ENCODE results near the gene TMED1.
A peak's percentile ranks its signal among the peaks of the same experiment; 100 is the strongest.

TMED1 gene

DNA sequence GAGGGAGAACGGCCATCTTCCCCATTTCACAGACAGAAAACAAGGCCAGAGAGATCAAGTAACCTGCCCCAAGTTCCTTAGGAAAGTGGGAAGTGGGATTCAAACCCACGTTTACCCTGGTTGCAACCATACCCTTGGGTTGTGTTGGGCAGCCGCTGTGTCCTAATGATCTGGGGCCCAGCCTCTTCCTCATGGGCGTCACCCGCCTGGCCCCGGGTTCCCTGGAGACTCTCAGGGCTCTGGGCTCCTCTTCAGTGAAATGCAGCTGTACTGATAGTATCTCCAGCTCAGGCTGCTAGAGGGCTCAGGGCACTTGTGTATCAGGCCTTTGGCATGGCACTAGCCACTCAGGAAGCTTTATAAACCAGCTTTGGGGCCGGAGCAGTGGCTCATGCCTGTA, 9.8 kb downstream of the TMED1 start:
- ChIA-PET POLR2A (no interaction called here), CTCF (interaction anchor here (1.1 to 2.0 kb wide), 5 partner anchors 10 to 109 kb away, joined by 3 to 7 read pairs (median 3); partner anchors contain the start of gene TMED1)
- WGBS (ENCODE audit: insufficient coverage), result 94% methylated on average over 7 of the region's 7 CpGs
- DNase-seq, result no peak
- Histone ChIP-seq H3K4me3 (ENCODE audit: control insufficient read depth in 1 of 7, extremely low read depth in 1 of 7, insufficient read depth in 4 of 7, low read depth in 2 of 7, low read length in 6 of 7) (no peak overlapping the region), H3K27me3 (replicated peaks in 2 of 5; ENCODE audit: control insufficient read depth in 4 of 5, insufficient read depth in 5 of 5, low read length in 4 of 5) (no peaks in the 10 kb centered on the region), H3K27ac (ENCODE audit: insufficient read depth in 1 of 2, low read depth in 1 of 2, low read length in 2 of 2, poor library complexity in 1 of 2, severe bottlenecking in 2 of 2) (no peak overlapping the region), H3K9me3 (ENCODE audit: control extremely low read depth in 1 of 5, control insufficient read depth in 4 of 5, insufficient read depth in 2 of 5, low read depth in 1 of 5, low read length in 4 of 5) (no peaks in the 10 kb centered on the region), H3K4me1 (ENCODE audit: control extremely low read depth in 1 of 4, control insufficient read depth in 4 of 4, insufficient read depth in 4 of 4, low read length in 3 of 4) (peaks cover 0 to under 1% (median 0%) of the 10 kb centered on the region in 4 experiments), H3K36me3 (ENCODE audit: control insufficient read depth in 4 of 4, insufficient read depth in 4 of 4, low read length in 3 of 4) (peaks cover 5 to 64% (median 44%) of the 10 kb centered on the region in 4 experiments)

- Histone ChIP-seq H3K27me3 (replicated peaks in 2 of 5; ENCODE audit: control insufficient read depth in 4 of 5, insufficient read depth in 5 of 5, low read length in 4 of 5) (no peaks in the 10 kb centered on the region), H3K4me3 (ENCODE audit: control insufficient read depth in 1 of 7, extremely low read depth in 1 of 7, insufficient read depth in 4 of 7, low read depth in 2 of 7, low read length in 6 of 7) (no peak overlapping the region), H3K4me1 (ENCODE audit: control extremely low read depth in 1 of 4, control insufficient read depth in 4 of 4, insufficient read depth in 4 of 4, low read length in 3 of 4) (peaks cover 0 to 10% (median 4%) of the 10 kb centered on the region in 4 experiments), H3K27ac (ENCODE audit: insufficient read depth in 1 of 2, low read depth in 1 of 2, low read length in 2 of 2, poor library complexity in 1 of 2, severe bottlenecking in 2 of 2) (no peak overlapping the region), H3K9me3 (ENCODE audit: control extremely low read depth in 1 of 5, control insufficient read depth in 4 of 5, insufficient read depth in 2 of 5, low read depth in 1 of 5, low read length in 4 of 5) (no peaks in the 10 kb centered on the region), H3K36me3 (ENCODE audit: control insufficient read depth in 4 of 4, insufficient read depth in 4 of 4, low read length in 3 of 4) (peaks cover 2 to 60% (median 43%) of the 10 kb centered on the region in 4 experiments)
- DNase-seq, result no peak
- POLR2A ChIA-PET, result no interaction called here
- 96% methylated on average over 12 of the region's 12 CpGs for WGBS (ENCODE audit: insufficient coverage)
- CTCF ChIA-PET, result interaction anchor here (1.0 to 1.6 kb wide), 2 partner anchors 9 to 34 kb away, joined by 4 to 5 read pairs; no protein-coding TSS in a partner anchor
These were observed 12.3 kb downstream of the TMED1 start for GRCh38 chr19:10823690-10824089.

DNA sequence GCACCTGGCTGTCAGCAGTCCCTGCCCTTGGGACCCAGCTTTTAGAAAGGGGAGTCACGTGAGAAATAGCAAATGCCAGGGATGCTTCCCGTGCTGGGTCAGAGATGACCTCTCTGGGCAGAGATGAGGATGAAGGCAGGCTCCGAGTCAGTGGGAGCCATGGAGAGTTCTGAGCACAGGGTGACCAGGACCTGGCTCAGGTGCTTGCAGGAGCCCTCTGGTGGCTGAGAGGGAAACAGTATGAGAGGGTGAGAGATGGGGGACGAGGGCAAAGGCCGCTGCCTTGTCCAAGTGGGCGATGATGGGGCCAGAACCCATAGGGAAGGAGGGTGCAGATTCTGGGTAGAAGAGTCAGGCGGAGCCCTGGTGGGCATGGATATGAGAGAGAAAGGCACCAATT, 15.8 kb downstream of the TMED1 start:
- no peaks in the 10 kb centered on the region for H3K27me3 ChIP-seq (replicated peaks in 2 of 5; ENCODE audit: control insufficient read depth in 4 of 5, insufficient read depth in 5 of 5, low read length in 4 of 5)
- no peak overlapping the region for H3K27ac ChIP-seq (ENCODE audit: insufficient read depth in 1 of 2, low read depth in 1 of 2, low read length in 2 of 2, poor library complexity in 1 of 2, severe bottlenecking in 2 of 2)
- ChIA-PET CTCF (interaction anchor here (1.0 to 2.5 kb wide), 6 partner anchors 8 to 44 kb away, joined by 3 to 12 read pairs (median 4); no protein-coding TSS in a partner anchor), POLR2A (interaction anchor here (1.7 kb wide), 1 partner anchor 10 kb away, joined by 5 read pairs; no protein-coding TSS in a partner anchor)
- no peak for DNase-seq
- H3K4me3 ChIP-seq (ENCODE audit: control insufficient read depth in 1 of 7, extremely low read depth in 1 of 7, insufficient read depth in 4 of 7, low read depth in 2 of 7, low read length in 6 of 7), result no peak overlapping the region
- WGBS (ENCODE audit: insufficient coverage), result 95% methylated on average over 7 of the region's 7 CpGs
- H3K9me3 ChIP-seq (ENCODE audit: control extremely low read depth in 1 of 5, control insufficient read depth in 4 of 5, insufficient read depth in 2 of 5, low read depth in 1 of 5, low read length in 4 of 5), result no peaks in the 10 kb centered on the region
- H3K4me1 ChIP-seq (ENCODE audit: control extremely low read depth in 1 of 4, control insufficient read depth in 4 of 4, insufficient read depth in 4 of 4, low read length in 3 of 4), result peaks cover 0 to 10% (median 4%) of the 10 kb centered on the region in 4 experiments
- peaks cover 2 to 73% (median 41%) of the 10 kb centered on the region in 4 experiments for H3K36me3 ChIP-seq (ENCODE audit: control insufficient read depth in 4 of 4, insufficient read depth in 4 of 4, low read length in 3 of 4)

DNA sequence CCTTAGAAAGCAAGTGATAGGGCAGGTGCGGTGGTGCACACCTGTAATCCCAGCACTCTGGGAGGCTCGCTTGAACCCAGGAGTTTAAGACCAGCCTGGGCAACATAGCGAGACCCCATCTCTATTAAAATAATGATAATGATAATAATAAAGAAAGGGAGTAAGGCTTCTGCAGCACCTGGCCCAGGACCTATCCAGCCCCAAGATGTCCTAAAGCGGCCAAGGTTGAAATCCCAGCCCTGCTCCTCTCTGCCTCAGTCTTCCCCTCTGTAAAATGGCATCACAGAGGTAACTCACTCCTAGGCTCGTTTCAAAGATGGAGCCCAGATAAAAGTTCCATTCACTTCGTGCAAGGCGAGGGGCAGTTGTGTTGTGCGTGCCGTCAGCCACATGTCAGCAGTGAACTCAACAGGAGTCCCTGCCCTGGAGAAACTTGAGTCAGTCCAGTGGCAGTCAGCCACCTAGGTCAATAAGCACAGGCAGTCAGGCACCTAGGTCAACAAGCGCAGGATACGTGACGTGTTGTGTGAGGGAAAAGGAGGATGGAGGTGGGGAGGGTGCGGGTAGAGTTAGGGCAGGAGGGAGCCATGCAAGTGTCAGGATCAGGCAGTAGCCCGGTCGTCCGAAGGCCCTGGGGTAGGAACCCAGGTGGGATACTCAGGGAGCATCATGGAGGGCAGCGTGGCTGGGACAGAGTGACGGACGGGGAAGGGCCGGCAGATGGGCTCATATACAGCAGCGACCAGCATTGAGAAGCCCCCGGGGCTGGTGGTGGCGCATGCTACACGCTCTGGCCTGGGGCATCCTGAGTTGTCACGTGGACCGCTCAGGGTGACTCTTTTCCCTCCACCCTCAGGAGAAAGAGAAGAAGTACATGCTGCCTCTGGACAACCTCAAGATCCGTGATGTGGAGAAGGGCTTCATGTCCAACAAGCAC, 16.6 kb downstream of the TMED1 start:
- peak overlapping the region in 1 of 2 experiments; percentile 40 for H3K27ac ChIP-seq (ENCODE audit: insufficient read depth in 1 of 2, low read depth in 1 of 2, low read length in 2 of 2, poor library complexity in 1 of 2, severe bottlenecking in 2 of 2)
- CTCF ChIA-PET, result interaction anchor here (1.3 kb wide), 1 partner anchor 12 kb away, joined by 3 read pairs; no protein-coding TSS in a partner anchor
- POLR2A ChIA-PET, result no interaction called here
- no peaks in the 10 kb centered on the region for H3K9me3 ChIP-seq (ENCODE audit: control extremely low read depth in 1 of 5, control insufficient read depth in 4 of 5, insufficient read depth in 2 of 5, low read depth in 1 of 5, low read length in 4 of 5)
- WGBS (ENCODE audit: insufficient coverage), result 97% methylated on average over 23 of the region's 27 CpGs
- peaks cover 0 to 10% (median 4%) of the 10 kb centered on the region in 4 experiments for H3K4me1 ChIP-seq (ENCODE audit: control extremely low read depth in 1 of 4, control insufficient read depth in 4 of 4, insufficient read depth in 4 of 4, low read length in 3 of 4)
- H3K4me3 ChIP-seq (ENCODE audit: control insufficient read depth in 1 of 7, extremely low read depth in 1 of 7, insufficient read depth in 4 of 7, low read depth in 2 of 7, low read length in 6 of 7), result no peak overlapping the region
- DNase-seq, result no peak
- no peaks in the 10 kb centered on the region for H3K27me3 ChIP-seq (replicated peaks in 2 of 5; ENCODE audit: control insufficient read depth in 4 of 5, insufficient read depth in 5 of 5, low read length in 4 of 5)
- peaks cover 6 to 74% (median 39%) of the 10 kb centered on the region in 4 experiments for H3K36me3 ChIP-seq (ENCODE audit: control insufficient read depth in 4 of 4, insufficient read depth in 4 of 4, low read length in 3 of 4)

DNA sequence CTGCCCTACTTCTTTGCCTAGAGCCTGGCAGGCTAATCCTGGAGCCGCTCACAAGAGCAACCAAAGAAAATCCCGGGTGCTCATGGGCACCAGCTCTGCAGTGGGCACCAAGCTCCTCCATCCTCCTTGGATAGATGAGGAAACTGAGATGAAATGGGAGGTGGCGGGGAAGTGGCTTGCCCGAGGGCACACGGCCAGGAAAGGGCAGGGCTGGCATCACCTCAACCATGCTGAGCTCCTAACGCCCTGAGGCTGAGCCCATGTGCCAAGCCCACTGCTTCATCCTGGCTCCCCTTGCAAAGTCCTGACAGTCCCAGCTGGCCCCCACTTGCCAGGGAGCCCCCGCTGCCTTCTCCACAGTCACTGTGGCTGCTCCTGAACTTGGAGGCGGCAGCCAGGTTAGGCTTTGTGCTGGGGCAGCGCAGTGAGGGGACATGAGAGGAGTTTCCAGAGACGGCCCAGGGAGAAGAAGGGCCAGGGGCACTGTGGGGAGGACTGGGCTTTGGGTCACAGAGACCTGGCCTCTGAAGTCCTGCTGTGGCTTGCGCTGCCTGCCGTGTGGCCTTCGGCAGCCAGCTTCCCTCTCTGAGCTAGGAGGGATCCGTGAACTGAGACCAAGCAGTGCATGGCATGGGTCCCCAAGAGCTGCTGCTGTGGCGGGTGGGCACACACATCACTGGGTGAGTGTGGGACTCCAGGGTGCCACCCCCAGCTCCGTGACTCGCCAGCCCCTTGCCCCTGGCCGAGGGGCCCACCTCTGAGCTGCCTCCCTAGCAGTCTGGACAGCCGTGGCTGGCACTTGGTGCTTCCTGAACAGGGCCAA, 17.5 kb downstream of the TMED1 start:
- H3K27me3 ChIP-seq (replicated peaks in 2 of 5; ENCODE audit: control insufficient read depth in 4 of 5, insufficient read depth in 5 of 5, low read length in 4 of 5), result no peaks in the 10 kb centered on the region
- ChIA-PET POLR2A (no interaction called here), CTCF (interaction anchor here (1.0 to 1.3 kb wide), 2 partner anchors 13 to 23 kb away, joined by 3 read pairs; no protein-coding TSS in a partner anchor)
- 97% methylated on average over 16 of the region's 19 CpGs for WGBS (ENCODE audit: insufficient coverage)
- H3K4me1 ChIP-seq (ENCODE audit: control extremely low read depth in 1 of 4, control insufficient read depth in 4 of 4, insufficient read depth in 4 of 4, low read length in 3 of 4), result peaks cover 0 to 15% (median 9%) of the 10 kb centered on the region in 4 experiments
- H3K4me3 ChIP-seq (ENCODE audit: control insufficient read depth in 1 of 7, extremely low read depth in 1 of 7, insufficient read depth in 4 of 7, low read depth in 2 of 7, low read length in 6 of 7), result no peak overlapping the region
- H3K9me3 ChIP-seq (ENCODE audit: control extremely low read depth in 1 of 5, control insufficient read depth in 4 of 5, insufficient read depth in 2 of 5, low read depth in 1 of 5, low read length in 4 of 5), result no peaks in the 10 kb centered on the region
- peak overlapping the region in 1 of 2 experiments; percentile 40 for H3K27ac ChIP-seq (ENCODE audit: insufficient read depth in 1 of 2, low read depth in 1 of 2, low read length in 2 of 2, poor library complexity in 1 of 2, severe bottlenecking in 2 of 2)
- H3K36me3 ChIP-seq (ENCODE audit: control insufficient read depth in 4 of 4, insufficient read depth in 4 of 4, low read length in 3 of 4), result peaks cover 6 to 69% (median 34%) of the 10 kb centered on the region in 4 experiments
- DNase-seq, result no peak

DNA sequence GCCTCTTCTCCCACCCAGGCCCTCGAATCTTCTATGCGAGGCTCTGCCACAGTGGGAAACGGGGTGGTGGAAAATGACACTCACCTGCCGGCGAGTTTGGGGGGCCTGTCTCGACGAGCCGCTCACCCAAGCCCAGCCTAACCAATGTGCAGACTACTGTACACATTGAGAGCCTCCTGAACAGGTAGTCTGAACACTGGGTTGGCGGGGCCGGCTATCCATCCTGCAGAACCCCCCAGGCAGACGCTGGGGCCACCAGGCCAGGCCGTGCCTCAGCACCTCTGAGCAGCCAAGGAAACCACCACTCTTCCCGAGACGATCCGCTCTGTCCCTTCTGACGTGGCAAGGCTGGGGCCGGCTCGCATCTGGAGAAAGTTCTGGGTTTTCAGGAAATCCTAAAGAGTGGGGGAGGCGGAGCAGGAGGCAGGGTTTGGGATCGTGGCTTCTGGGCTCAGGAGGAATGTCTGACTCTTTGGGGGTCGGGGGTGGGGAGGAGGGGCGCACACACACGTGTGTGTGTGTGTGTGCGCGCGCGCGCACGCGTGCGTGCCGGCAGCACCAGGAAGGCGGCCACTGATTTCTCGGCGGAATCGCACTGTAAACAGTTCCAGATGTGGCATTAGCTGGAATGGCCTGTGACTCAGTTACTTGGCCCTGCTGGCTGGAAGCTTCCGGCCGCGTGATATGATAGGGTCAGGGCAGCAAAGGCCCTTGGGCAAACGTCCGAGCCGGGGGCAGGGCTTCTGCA, 18.5 kb downstream of the TMED1 start:
- ChIA-PET POLR2A (no interaction called here), CTCF (interaction anchor here (1.0 to 1.3 kb wide), 2 partner anchors 14 to 22 kb away, joined by 3 read pairs; no protein-coding TSS in a partner anchor)
- no peaks in the 10 kb centered on the region for H3K9me3 ChIP-seq (ENCODE audit: control extremely low read depth in 1 of 5, control insufficient read depth in 4 of 5, insufficient read depth in 2 of 5, low read depth in 1 of 5, low read length in 4 of 5)
- peaks cover 0 to 25% (median 19%) of the 10 kb centered on the region in 4 experiments for H3K4me1 ChIP-seq (ENCODE audit: control extremely low read depth in 1 of 4, control insufficient read depth in 4 of 4, insufficient read depth in 4 of 4, low read length in 3 of 4)
- WGBS (ENCODE audit: insufficient coverage), result 93% methylated on average over 40 of the region's 42 CpGs
- H3K27me3 ChIP-seq (replicated peaks in 2 of 5; ENCODE audit: control insufficient read depth in 4 of 5, insufficient read depth in 5 of 5, low read length in 4 of 5), result no peaks in the 10 kb centered on the region
- no peak overlapping the region for H3K4me3 ChIP-seq (ENCODE audit: control insufficient read depth in 1 of 7, extremely low read depth in 1 of 7, insufficient read depth in 4 of 7, low read depth in 2 of 7, low read length in 6 of 7)
- peaks cover 6 to 66% (median 32%) of the 10 kb centered on the region in 4 experiments for H3K36me3 ChIP-seq (ENCODE audit: control insufficient read depth in 4 of 4, insufficient read depth in 4 of 4, low read length in 3 of 4)
- no peak overlapping the region for H3K27ac ChIP-seq (ENCODE audit: insufficient read depth in 1 of 2, low read depth in 1 of 2, low read length in 2 of 2, poor library complexity in 1 of 2, severe bottlenecking in 2 of 2)
- DNase-seq, result no peak
